G401 (cell line): ENCODE measurements around the gene IQGAP3. TPM values are rescaled to one million over a fixed set of nuclear protein-coding genes. Genes with fewer than 3 reads are reported as not detected.
A peak's percentile ranks its signal among the peaks of the same experiment; 100 is the strongest.

Source experiments
- DNase-seq: peaks from one replicate; pipeline ENCODE4 v3.0.0-alpha.2; 2015; ENCODE audit warnings: low spot score
- in situ Hi-C: cut with HindIII; loops from 2 replicates; pipeline ENCODE4 v1.10.0; 2016; ENCODE audit warnings: low sequenced_read_pairs, mixed read lengths
- total RNA-seq: library from RNA; depleted of rRNA; stranded (reverse); fragments of >200 nt; shearing (Covaris generic); gene quantifications from 2 replicates; pipeline ENCODE4 v1.2.3, GENCODE V29; 2014

IQGAP3 gene
- total RNA-seq, 1 experiment from 2014 or later = 16.9 TPM

DNA sequence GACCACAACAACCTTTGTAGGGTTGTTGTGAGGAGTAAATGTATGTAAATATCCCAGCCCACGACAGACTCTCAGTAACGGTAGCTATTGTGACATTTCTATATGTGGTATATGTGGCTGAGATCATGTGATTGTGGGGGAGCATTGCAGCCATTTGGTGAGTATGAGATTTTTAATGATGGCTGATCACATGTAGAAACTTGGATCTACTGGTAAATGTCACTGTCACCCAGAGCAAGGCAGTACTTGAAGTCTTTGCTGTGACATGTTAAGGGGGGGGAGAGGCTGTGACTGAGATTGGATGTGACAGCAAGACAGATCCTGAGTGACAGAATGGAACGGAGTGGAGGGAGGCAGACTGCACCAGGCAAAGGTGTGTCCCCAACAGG lies 47.9 kb downstream of the IQGAP3 start:
- in situ Hi-C loops = no loop called here
- no peak for DNase-seq

DNA sequence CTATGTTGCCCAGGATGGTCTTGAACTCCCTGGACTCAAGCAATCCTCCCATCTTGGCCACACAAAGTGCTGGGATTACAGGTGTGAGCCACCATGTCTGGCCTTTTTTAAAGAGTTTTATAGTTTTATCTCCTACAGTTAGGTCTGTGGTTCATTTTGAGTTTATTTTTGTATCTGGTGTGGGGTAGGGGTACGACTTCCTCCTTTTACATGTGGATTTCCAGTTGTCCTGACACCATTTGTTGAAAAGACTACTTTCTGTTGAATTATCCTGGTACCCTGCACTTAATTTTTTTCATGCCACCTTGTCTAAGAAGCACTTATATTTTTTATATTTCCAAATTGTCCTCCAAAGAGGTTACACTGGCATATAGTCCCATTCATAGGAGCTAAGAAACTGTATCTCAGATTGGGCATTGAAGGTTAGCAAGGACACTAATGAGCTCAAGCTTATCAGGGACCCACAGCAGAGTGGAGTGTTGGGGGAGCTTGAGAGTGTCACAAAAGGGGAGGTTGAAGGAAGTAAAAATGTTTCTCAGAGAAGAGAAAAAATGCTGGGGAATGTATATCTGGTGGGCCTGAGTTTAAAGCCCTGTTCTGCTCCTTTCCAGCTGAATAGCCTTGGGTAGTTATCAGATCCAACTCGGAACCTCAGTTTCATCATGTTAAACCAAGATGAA lies 48.4 kb downstream of the IQGAP3 start:
- in situ Hi-C loops = no loop called here
- DNase-seq = no peak

DNA sequence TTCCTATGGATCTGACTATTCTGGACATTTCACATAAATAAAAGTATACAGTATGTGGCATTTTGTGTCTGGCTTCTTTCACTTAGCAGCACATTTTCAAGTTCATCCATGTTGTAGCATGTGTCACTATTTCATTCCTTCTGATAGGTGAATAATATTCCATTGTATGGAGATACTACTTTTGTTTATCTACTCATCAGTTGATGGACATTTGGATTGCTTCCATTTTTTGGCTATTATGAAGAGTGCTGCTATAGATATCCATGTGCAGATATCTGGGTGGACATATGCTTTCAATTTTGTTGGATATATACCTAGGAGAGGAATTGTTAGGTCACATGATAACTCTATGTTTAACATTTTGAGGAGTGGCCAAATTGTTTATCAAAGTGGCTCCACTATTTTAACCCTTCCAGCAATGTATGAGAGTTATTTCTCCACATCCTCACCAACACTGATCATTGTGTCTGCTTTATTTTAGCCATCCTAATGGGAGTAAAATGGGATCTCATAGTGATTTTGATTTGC lies 49.9 kb downstream of the IQGAP3 start:
- DNase-seq = no peak
- in situ Hi-C loops = no loop called here

DNA sequence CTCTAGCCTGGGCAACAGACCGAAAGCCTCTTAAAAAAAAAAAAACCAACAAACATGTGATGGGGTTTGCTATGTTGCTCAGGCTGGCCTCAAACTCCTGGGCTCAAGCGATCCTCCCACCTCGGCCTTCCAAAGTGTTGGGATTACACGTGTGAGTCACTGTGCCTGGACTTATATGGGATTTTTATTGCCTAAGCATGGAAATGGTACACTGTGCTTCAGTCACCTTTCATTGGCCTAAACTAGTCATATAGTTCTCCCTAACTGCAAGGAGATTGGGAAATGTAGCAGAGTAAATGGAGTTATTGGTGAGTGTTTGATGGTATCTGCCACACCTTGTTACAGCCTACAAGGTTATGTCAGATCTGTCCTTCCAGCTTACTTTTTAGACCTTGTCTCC lies 54.6 kb downstream of the IQGAP3 start:
- in situ Hi-C loops = no loop called here
- no peak for DNase-seq

DNA sequence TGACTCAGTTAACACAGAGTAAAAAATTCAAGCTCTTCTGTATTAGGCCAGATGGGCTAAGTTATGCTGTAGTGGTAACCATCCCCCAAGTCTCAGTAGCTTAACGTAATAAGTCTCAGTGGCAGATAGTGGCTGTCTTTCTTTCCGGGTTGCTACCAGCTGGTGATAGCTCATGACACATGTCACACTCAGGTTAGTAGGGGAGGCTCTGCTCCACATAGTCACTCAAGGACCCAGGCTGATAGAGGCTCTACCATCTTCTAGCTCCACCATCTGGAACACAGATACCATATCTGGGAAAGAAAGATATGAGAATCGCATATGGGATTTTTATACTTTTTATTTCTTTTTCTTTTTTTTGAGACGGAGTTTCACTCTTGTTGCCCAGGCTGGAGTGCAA lies 55.5 kb downstream of the IQGAP3 start:
- DNase-seq = no peak
- in situ Hi-C loops = no loop called here

DNA sequence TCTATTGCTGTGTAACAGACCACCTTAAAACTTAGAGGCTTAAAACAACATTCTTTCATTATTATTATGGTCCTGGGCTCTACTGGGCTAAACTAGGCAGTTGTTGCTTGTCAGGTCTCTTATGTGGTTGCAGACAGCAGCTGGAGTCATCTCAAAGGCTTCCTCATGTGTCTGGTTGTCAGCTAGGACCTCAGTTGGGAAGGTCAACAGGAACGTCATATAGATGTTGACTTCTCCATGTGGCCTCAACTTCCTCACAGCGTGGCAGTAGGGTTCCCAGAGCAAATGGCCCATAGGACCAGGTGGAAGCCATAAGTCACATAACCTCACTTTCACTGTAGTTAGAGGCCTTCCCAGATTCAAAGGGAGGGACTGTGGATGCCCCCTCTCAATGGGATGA lies 56.4 kb downstream of the IQGAP3 start:
- DNase-seq = no peak
- in situ Hi-C loops = no loop called here

DNA sequence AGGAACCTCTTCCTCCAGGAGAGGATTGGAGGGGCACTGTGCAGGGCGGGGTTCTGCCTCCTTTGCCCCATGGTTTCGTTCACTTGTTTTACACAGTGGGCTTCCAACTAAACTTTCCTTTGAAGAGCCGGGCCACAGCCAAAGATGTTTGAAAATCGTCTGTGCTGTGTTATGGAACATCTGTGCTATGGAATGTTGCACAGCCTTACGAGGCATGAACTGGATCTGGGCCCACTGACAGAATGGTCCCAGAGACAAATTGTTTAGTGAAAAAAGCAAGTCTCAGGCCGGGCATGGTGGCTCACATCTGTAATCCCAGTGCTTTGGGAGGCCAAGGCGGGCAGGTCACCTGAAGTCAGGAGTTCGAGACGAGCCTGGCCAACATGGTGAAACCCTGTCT lies 59.2 kb downstream of the IQGAP3 start:
- in situ Hi-C loops = no loop called here
- no peak for DNase-seq

DNA sequence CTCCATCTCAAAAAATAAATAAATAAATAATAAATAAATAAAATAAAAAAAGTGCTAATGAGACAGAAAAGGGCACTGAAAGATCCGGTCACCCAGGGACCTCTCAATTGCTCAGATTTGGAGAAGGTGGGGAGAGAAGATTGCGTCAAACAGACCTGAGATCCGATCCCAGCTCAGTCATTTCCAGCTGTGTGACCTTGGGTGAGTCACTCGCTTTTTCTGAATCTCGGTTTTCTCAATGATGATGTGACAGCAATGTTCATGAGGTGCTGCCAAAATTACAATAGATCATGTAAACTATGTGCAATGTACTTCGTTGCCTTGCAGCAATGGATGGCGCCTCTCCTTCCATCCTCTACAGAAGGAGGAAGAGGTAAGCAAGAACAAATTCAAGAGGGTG lies 60.7 kb downstream of the IQGAP3 start:
- DNase-seq = no peak
- in situ Hi-C loops = no loop called here

DNA sequence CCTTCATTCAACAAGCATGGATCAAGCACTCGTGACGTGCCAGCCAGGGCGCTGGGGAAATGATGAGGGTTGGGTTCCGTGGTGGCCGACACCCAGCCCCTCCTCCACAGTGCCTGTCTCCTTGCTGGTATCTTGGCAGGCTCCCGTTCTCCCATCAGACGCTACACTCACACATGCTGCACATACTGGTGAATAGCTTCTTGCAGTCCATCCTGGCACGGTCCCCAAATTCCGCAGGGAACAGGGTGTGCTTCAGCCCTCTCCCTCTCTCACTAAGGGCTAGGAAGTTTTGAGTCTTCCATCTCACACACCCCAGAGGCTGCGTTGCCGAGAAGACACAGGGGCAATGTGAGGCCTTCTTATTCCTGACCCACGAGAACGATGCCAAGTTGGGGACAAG lies 61.7 kb downstream of the IQGAP3 start:
- in situ Hi-C loops = no loop called here
- peak; percentile 88 for DNase-seq

DNA sequence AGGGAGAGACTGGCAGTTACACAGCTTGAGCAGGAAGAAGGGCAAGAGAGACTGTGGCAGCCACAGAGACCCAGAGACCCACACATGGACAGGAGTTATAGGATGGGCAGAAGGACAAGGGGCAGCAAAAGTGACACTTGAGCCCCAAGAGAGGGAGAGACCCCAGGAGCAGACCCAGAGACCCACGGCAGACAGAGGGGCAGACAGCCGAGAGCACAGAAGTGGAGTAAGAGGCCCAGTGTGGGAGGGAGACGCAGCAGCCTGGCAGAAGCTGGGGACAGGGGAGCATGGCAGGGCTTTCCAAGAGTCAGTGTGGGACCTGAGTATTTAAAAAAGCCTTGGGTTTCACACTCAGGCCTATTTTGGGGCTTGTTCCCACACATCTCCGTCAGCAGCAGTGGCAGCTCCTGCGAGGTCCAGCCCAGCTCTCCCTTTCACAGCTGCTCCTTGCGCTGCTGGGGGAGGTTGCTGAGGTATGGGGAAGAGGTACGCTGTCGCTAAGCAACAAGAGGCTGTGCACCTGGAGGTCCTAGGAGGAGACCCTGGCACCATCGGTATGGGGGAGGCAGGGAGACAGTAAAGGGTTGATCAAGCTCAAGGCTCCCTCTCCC lies 62.8 kb downstream of the IQGAP3 start:
- in situ Hi-C loops = no loop called here
- DNase-seq = no peak

DNA sequence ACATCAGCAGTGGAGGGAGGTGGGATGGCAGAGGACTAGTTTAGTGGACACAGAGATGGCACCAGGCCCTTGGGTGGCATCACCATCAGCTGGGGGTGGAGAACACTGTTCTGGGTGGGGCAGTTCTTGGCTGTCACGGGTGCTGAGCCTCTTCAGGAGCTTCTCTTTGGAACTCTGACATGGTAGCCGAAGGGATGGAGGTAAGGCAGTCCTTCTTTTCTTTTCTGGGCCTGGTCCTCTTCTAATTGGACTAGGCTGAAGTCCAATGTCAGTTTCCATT lies 63.5 kb downstream of the IQGAP3 start:
- no peak for DNase-seq
- in situ Hi-C loops = no loop called here

DNA sequence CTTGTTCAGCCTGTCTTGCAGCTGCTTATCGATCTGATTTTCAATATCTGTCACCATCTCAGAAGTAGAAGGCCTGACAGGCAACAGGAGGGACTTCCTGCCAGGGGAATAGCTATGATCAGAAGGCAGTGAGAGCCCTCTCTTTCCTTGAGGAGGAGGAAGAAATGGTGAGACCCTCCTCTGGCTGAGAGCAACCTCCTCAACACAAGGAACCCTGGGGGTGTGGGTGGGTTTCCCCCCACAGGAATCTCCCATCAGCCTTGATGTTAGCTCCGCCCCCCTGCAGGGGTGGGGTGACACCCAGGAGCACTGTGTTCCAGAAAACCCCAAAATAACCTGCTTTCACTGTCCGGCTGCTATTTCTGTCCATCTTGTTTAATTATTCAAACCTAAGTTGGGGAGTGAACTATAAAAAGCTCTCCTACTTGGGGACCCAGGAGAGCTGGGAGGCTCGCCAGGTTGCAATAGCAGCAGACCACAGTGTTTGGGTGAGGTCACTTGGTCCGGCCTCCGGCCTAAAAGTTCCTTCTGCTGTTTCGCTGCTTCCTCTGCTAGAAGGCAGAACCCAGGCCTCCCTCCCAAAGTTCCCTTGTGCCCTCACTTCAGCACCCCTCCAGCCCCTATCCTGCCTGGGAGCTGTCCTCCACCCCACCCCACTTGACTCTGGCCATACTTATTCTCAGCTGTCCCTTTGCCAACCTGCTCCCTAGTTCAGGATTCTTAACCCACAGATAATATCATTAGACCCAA lies 64.0 kb downstream of the IQGAP3 start:
- no peak for DNase-seq
- in situ Hi-C loops = no loop called here

DNA sequence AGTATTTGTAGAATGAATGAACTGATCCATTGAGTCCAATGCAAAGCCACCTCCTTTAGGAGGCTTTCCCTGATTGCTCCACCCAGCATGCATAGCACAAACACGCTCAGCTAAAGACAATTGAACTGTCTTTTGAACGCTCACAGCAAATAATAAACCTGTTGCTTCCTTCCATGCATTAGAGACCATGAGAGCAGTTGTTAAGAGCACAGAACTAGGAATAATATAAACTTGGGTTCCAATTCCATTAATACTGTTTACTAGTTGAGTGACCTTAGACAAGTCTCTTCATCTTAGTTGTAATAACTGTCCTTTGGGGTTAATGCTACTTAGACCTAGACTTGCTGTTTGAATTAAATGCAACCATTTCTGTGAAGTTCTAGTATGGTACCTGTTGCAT lies 65.9 kb downstream of the IQGAP3 start:
- in situ Hi-C loops = no loop called here
- no peak for DNase-seq

DNA sequence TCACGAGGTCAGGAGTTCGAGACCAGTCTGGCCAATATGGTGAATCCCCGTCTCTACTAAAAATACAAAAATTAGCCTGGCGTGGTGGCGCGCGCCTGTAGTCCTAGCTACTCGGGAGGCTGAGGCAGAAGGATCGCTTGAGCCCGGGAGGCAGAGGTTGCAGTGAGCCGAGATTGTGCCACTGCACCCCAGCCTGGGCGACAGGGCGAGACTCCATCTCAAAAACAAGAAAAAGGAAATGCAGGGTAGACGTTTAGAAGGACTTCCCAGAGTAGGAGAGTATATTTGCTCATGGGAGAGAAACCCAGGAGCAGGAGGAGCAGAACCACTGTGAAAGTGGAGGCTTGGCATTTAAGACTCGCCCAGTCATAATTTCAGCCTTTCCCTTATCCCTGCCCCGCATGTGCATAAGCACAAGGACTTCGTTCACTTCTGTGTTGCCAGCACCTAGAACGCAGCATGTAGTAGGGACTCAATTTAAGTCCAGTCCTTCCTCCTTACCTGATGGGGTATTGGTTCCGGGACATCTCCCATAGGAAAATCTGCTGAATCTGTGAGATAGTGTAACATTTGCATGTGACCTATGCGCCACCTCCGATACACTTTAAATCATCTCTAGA lies 66.6 kb downstream of the IQGAP3 start:
- in situ Hi-C loops = no loop called here
- no peak for DNase-seq

DNA sequence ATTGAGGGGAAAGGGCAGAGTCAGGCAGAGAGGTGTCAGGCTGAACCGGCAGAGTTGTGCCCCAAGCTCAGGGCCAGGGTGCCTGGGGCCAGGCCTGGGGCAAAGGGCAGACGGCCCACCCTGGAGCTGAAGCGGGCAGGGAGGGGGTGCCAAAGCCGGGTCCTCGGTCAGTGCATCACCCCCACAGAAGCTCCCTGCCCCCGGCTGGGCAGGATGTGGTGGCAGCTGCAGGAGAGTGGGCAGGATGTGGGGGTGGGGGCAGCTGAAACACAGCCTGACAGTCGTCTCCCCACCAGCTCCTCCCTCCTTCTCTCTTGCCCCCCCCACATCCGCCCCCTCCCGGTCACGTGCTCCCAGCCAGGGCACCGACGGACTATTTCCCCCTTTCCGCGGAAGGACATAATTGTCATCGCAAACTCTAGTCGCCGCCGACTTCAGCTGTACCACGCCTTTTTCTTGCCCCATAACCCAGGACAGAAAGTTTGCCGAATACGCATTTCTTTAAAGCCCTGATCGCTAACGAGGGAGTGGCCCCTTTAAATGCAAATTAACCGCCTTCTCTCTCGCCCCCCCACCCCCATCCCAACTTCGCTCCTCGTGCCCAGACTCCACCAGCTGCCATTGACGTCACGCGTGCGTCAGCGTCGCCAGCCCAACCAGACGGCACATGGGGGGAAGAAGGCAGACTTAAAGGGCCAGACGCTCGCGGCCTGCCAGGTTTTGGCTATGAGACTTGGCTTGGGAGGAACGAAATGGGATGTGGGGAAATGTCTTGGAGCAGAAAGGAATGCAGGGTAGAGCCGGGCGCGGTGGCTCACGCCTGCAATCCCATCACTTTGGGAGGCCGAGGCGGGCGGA lies 67.3 kb downstream of the IQGAP3 start:
- peak; percentile 99 for DNase-seq
- in situ Hi-C loops = no loop called here

DNA sequence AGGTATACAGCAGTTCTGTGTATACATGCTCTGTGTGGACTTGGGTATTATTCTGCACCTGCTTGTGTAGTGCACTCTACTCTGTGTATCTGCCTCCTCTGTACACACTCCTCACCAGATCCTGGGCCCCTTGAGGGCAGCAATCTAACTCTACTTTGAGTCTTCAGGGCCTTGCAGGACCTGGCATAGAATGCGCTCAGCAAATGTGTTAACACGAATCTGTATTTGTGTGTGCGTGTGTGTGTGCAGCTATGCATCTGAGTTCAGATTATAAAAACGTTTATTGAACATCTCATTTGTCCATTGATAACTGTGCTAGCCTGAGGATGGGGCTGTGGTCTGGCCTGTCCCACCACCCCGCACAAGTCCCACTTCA lies 67.9 kb downstream of the IQGAP3 start:
- in situ Hi-C loops = no loop called here
- DNase-seq = peak; percentile 56

DNA sequence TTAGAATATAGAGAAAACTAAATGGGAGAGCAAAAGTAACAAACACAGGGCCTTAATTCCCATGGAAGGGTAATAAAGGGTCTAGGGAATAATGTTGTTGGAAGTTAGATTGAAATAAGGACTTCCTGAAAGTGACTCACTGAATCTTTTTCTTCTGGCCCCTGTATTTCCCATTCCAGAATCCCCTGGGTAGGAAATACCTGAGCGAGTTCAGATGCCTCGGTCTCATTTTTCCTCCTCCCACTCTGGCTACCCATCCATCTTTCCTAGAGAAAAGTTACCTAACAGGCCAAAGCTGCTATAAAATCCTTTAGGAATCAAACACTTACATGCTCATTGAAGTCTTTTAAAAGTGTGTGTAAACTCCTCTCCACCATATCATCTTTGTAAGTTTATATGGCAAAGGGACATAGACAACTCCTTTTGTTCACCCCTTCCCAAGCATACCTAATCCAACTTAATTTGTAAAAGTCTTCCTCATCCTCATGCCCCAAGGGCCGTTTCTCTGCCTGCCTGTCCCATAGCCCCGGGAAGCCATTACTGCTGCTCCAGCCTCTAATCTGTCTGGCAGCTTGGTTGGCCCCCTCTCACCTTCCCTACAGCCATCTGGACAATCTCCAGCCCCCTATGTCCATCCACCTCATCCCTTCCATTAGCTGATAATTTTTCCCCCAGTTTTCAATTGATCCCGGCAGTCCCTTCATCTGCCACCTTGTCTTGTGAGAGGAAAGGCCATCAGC lies 68.5 kb downstream of the IQGAP3 start:
- DNase-seq = peak; percentile 30
- in situ Hi-C loops = no loop called here

DNA sequence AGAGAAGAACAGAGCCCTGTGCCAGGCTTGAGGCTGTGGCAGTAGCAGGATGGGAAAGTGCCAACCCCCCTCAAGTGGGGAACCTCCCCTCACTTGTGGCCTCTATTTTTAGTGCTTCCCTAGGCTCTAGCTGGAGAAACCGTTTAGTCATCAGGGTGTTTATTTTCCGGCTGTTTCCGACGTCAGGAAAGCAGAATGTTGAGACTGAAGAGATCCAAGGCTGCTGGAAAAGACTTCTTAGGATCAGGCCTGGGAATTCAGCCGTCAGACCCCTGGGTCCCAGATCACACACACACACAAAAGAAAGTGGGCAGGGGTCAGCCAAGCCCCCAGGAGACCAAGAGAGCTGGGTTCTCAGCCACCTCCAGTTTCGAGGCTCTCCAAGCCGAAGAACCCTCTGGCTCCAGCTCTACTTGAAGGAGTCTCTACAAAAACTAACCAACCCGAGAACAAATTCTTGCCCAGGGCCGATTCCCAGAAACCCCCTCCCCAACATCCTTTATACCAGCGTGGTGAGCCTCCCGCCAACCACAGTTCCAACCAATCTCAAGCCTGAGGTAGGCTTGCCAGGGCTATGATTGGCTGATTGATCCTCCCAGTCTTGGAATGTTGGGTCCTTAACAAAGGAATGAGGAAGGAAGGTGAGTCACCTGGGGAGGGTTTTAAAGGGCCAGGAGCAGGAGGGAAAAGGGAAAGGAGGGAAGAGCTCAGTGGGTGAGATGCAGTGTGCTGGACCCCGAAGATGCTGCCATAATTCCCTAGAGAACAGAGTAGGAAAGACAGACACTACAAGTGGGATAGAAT lies 69.3 kb downstream of the IQGAP3 start:
- DNase-seq = peak; percentile 90
- in situ Hi-C loops = no loop called here
